HepG2 (cell line): ENCODE results near the gene SEC63. TPM values are rescaled to one million over a fixed set of nuclear protein-coding genes. Genes with fewer than 3 reads are reported as not detected.

Experiments used
- ATAC-seq: fragments of 200-7000 bp; cut with Tn5 transposase; 3 replicates; pipeline ENCODE4 v1.9.1; 2020; ENCODE audit warnings: mild to moderate bottlenecking, moderate library complexity
- BruUV-seq: library from RNA; stranded (reverse); fragments of 400-500 nt; replicated peaks from 2 replicates; lab custom pipeline; 2021; lab: Mats Ljungman, UMichigan
- CTCF ChIA-PET: fragments of 300-600 bp; formaldehyde crosslinking; extraction: SDS; loops from one replicate; lab custom pipeline; 2021; ENCODE audit warnings: low total read pairs, inconsistent platforms, low intra/inter-chr PET ratio; lab: Yijun Ruan, JAX
- POLR2A ChIA-PET: fragments of 350-600 bp; sonication (Branson Sonifier 250); formaldehyde crosslinking; loops from one replicate; lab custom pipeline; 2020; ENCODE audit warnings: antibody characterized with exemption, inconsistent platforms; lab: Yijun Ruan, JAX
- DNase-seq: peaks from one replicate; pipeline ENCODE4 v3.0.0-alpha.2; 2015; ENCODE audit warnings: low spot score
- FAIRE-seq: peaks from 3 replicates; lab custom pipeline; 2011; peaks lifted over from hg19 to GRCh38; lab: Jason Lieb, UNC
- H2AFZ ChIP-seq: one replicate; pipeline ENCODE4 v1.6.1; 2011; ENCODE audit warnings: low read length, inconsistent platforms
- H3K27ac ChIP-seq: fragments of 300-600 bp; 3 replicates; pipeline ENCODE4 v1.8.0; 2011; ENCODE audit warnings: mixed run types, mild to moderate bottlenecking, mixed read lengths, low read length, inconsistent platforms; ENCODE audit not compliant: insufficient read depth; ENCODE audit errors: extremely low read length
- H3K27me3 ChIP-seq, 2 experiments: fragments of 200-600 bp in 1 of 2; 2 replicates in 1 of 2; 3 replicates in 1 of 2; pipeline versions ENCODE4 v1.6.0 to v1.8.0; 2011; ENCODE audit warnings: low read length in 2 of 2, mild to moderate bottlenecking in 2 of 2, moderate library complexity in 2 of 2, inconsistent platforms in 1 of 2; ENCODE audit not compliant: insufficient read depth in 2 of 2, control insufficient read depth in 1 of 2
- H3K36me3 ChIP-seq, 2 experiments: fragments of 200-600 bp in 1 of 2; replicated peaks in 1 of 2; 2 replicates in 1 of 2; 3 replicates in 1 of 2; pipeline versions ENCODE4 v1.5.1 to v1.8.0; 2011; ENCODE audit warnings: low read length in 2 of 2, inconsistent platforms in 1 of 2; ENCODE audit not compliant: insufficient read depth in 2 of 2, control insufficient read depth in 1 of 2
- H3K4me1 ChIP-seq: 2 replicates; pipeline ENCODE4 v1.5.1; 2012; ENCODE audit warnings: low read length, inconsistent platforms; ENCODE audit not compliant: insufficient read depth
- H3K4me2 ChIP-seq: 2 replicates; pipeline ENCODE4 v1.6.0; 2011; ENCODE audit warnings: low read depth, low read length, inconsistent platforms
- H3K4me3 ChIP-seq, 3 experiments: fragments of 200-600 bp in 1 of 3; sonication (generic), shearing (Covaris generic) in 1 of 3; replicated peaks in 1 of 3; 2 replicates each; pipeline ENCODE4 v1.5.1; 2011 to 2016; ENCODE audit warnings: low read length in 3 of 3, inconsistent platforms in 2 of 3, low read depth in 2 of 3, mild to moderate bottlenecking in 2 of 3, control low read depth in 1 of 3, mixed read lengths in 1 of 3; ENCODE audit not compliant: insufficient read depth in 1 of 3
- H3K79me2 ChIP-seq: one replicate; pipeline ENCODE4 v1.6.1; 2011; ENCODE audit warnings: low read length, inconsistent platforms; ENCODE audit not compliant: insufficient read depth
- H3K9ac ChIP-seq: 2 replicates; pipeline ENCODE4 v1.6.0; 2011; ENCODE audit warnings: mild to moderate bottlenecking, low read depth, low read length, inconsistent platforms; ENCODE audit not compliant: insufficient read depth
- H3K9me3 ChIP-seq: 2 replicates; pipeline ENCODE4 v1.5.1; 2012; ENCODE audit warnings: mild to moderate bottlenecking, low read length
- H4K20me1 ChIP-seq: 2 replicates; pipeline ENCODE4 v1.6.0; 2011; ENCODE audit warnings: inconsistent platforms, mild to moderate bottlenecking, low read length, moderate library complexity; ENCODE audit not compliant: insufficient read depth
- FOXA1 ChIP-seq, 2 experiments: fragments of 450-650 bp in 1 of 2; sonication (generic) in 1 of 2; formaldehyde crosslinking in 1 of 2; IDR thresholded peaks; 2 replicates each; pipeline versions ENCODE4 v1.4.0 to v1.6.1; 2016 to 2020; ENCODE audit warnings: missing genetic modification reagents in 1 of 2
- MAFF ChIP-seq: IDR thresholded peaks from 2 replicates; pipeline ENCODE4 v1.6.1; 2011; ENCODE audit warnings: low read depth, low read length, improper control_type of control experiment
- MAFK ChIP-seq, 2 experiments: IDR thresholded peaks in 1 of 2; conservative IDR thresholded peaks in 1 of 2; 2 replicates each; pipeline ENCODE4 v1.6.1; 2011; ENCODE audit warnings: improper control_type of control experiment in 2 of 2, low read length in 2 of 2
- RFXANK ChIP-seq: IDR thresholded peaks from 2 replicates; pipeline ENCODE4 v1.6.1; 2016
- SNAPC2 ChIP-seq: sonication (generic); formaldehyde crosslinking; IDR thresholded peaks from 2 replicates; pipeline ENCODE4 v1.8.1; 2022; ENCODE audit warnings: mild to moderate bottlenecking, missing genetic modification reagents
- ZNF616 ChIP-seq: sonication (generic); formaldehyde crosslinking; IDR thresholded peaks from 2 replicates; pipeline ENCODE4 v1.5.0; 2020; ENCODE audit warnings: low read depth, mild to moderate bottlenecking, missing genetic modification reagents
- WGBS: methylation state at CpG from one replicate; pipeline ENCODE4 v1.1.6; 2017; ENCODE audit warnings: low lambda C conversion rate; 5-methylcytosine and 5-hydroxymethylcytosine counted together
- in situ Hi-C: cut with HindIII; loops from 2 replicates; pipeline ENCODE4 v1.10.0; 2017; ENCODE audit warnings: low pct_unique_long_range_greater_than_20kb; ENCODE audit not compliant: extremely low pct_ligation_motif_present
- intact Hi-C: fragments of 100-400 bp; cut with micrococcal nuclease; formaldehyde crosslinking; loops from one replicate; pipeline ENCODE4 v1.10.0; 2022; ENCODE audit not compliant: unreplicated experiment
- polyA plus RNA-seq, 8 experiments: library from polyadenylated mRNA; depleted of rRNA in 3 of 8; stranded (reverse) in 7 of 8; unstranded in 1 of 8; fragments of >200 nt; fragmentation: Illumina TruSeq in 4 of 8; extraction: Trizol in 4 of 8; gene quantifications; 2 replicates each; pipeline versions ENCODE4 v1.2.1 to v1.2.3, GENCODE V29; 2011 to 2016; ENCODE audit warnings: low read depth in 4 of 8, missing spikeins in 1 of 8, mixed read lengths in 1 of 8; ENCODE audit not compliant: insufficient read depth in 1 of 8
- total RNA-seq, 5 experiments: library from RNA; depleted of rRNA; stranded (reverse); fragments of >200 nt; fragmentation: Illumina TruSeq; extraction: Trizol; gene quantifications; 2 replicates each; pipeline ENCODE4 v1.2.3, GENCODE V29; 2016; ENCODE audit warnings: low read depth in 1 of 5

SEC63 gene
- total and polyA plus RNA-seq, 2 of the 13 experiments (the other 11 are each of a cell fraction or from before 2014, with no cell fraction given): 20.2 to 45.9 TPM

- Histone ChIP-seq H3K4me1 (no peaks in the 10 kb centered on the region), H3K36me3 (no peaks in the 10 kb centered on the region), H3K9me3 (no peaks in the 10 kb centered on the region), H3K27me3 (peaks cover 0 to 1% of the 10 kb centered on the region in 2 experiments; a peak in 2 of 5 replicates), H2AFZ (no peak overlapping the region), H3K27ac (no peak overlapping the region), H3K9ac (no peak overlapping the region), H4K20me1 (no peaks in the 10 kb centered on the region), H3K4me2 (no peak overlapping the region; the same call in 1 of the 2 replicates), H3K79me2 (no peaks in the 10 kb centered on the region), H3K4me3 (no peak overlapping the region)
- 58% methylated on average over 10 of the region's 10 CpGs for WGBS
- DNase-seq (no peak), ATAC-seq (no peak), FAIRE-seq (no peak)
- POLR2A ChIA-PET: no interaction called here
- TF ChIP-seq FOXA1 (IDR thresholded peaks at IDR 0.05): no peak
- TF ChIP-seq FOXA1 (CRISPR knock-in tag; IDR thresholded peaks at IDR 0.05): no peak
- TF ChIP-seq MAFF: peak; percentile 73
- TF ChIP-seq MAFK (conservative IDR thresholded peaks at IDR 0.05 in 1 of 2, IDR thresholded peaks at IDR 0.05 in 1 of 2; ENCODE audit: low read length in 2 of 2): peak; percentile 71 to 72
- in situ Hi-C loops: no loop called here
- BruUV-seq: no TSS peak
- CTCF ChIA-PET: no interaction called here
- intact Hi-C loops: no loop called here
Observed at GRCh38 chr6:107832151-107833056, 125.6 kb downstream of the SEC63 start.

DNA sequence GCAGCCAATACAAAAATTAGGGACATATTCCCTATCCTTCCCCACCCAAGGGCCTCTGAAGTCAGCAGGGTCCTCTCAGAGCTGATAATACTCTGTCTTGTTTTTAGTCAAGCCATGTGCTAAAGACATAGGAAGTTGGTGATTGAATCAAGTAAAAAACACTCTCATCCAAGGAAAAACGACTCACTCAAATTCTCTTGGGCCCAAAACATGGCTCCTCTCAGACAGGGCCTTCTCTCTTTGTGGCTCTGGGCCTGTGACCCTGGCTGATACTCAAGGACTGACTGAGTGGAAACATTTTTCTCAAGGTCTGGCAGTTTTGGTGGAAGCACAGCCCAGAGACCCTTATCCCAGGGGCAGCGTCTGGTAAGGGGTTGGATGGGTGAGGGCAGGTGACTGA lies 127.9 kb downstream of the SEC63 start:
- no peaks in the 10 kb centered on the region for H3K4me1 ChIP-seq
- POLR2A ChIA-PET: no interaction called here
- H3K36me3 ChIP-seq: no peaks in the 10 kb centered on the region
- no peak for TF ChIP-seq RFXANK
- no peak for TF ChIP-seq ZNF616 (CRISPR knock-in tag)
- no peak for TF ChIP-seq SNAPC2 (CRISPR knock-in tag)
- no peak for ATAC-seq
- CTCF ChIA-PET: no interaction called here
- no peak for FAIRE-seq
- H2AFZ ChIP-seq: no peak overlapping the region
- H4K20me1 ChIP-seq: no peaks in the 10 kb centered on the region
- H3K27me3 ChIP-seq: peaks cover 0 to 1% of the 10 kb centered on the region in 2 experiments; a peak in 2 of 5 replicates
- DNase-seq: no peak
- no peaks in the 10 kb centered on the region for H3K79me2 ChIP-seq
- BruUV-seq: no TSS peak
- no peak overlapping the region for H3K4me3 ChIP-seq
- no peak overlapping the region for H3K4me2 ChIP-seq
- no peak overlapping the region for H3K9ac ChIP-seq
- H3K27ac ChIP-seq: no peak overlapping the region
- intact Hi-C loops: no loop called here
- WGBS: 0% methylated on average over 2 of the region's 2 CpGs
- in situ Hi-C loops: no loop called here
- no peaks in the 10 kb centered on the region for H3K9me3 ChIP-seq
